Neuronal stem cell (in vitro differentiated cells): ENCODE results near the gene SNX5.

Experiments used
- DNase-seq: peaks from one replicate; pipeline ENCODE4 v3.0.0-alpha.2; 2013; ENCODE audit warnings: low spot score
- H2AFZ ChIP-seq: one replicate; pipeline ENCODE4 v1.6.1; 2013; ENCODE audit warnings: mild to moderate bottlenecking, low read length, inconsistent platforms
- H2AK5ac ChIP-seq: 2 replicates; pipeline ENCODE4 v1.6.1; 2013; ENCODE audit warnings: low read depth, mild to moderate bottlenecking, inconsistent platforms, low read length, moderate library complexity, mixed read lengths
- H2BK120ac ChIP-seq: 2 replicates; pipeline ENCODE4 v1.6.1; 2013; ENCODE audit warnings: low read depth, mild to moderate bottlenecking, inconsistent platforms, low read length, moderate library complexity, mixed read lengths
- H2BK12ac ChIP-seq: one replicate; pipeline ENCODE4 v1.6.1; 2013; ENCODE audit warnings: low read length, inconsistent platforms
- H2BK15ac ChIP-seq: 2 replicates; pipeline ENCODE4 v1.6.1; 2013; ENCODE audit warnings: mild to moderate bottlenecking, low read length, inconsistent platforms, mixed read lengths
- H2BK5ac ChIP-seq: one replicate; pipeline ENCODE4 v1.6.1; 2013; ENCODE audit warnings: inconsistent platforms, mild to moderate bottlenecking, low read length, moderate library complexity
- H3K14ac ChIP-seq: one replicate; pipeline ENCODE4 v1.6.1; 2013; ENCODE audit warnings: low read length, inconsistent platforms
- H3K18ac ChIP-seq: 2 replicates; pipeline ENCODE4 v1.6.1; 2013; ENCODE audit warnings: low read length, inconsistent platforms
- H3K23ac ChIP-seq: 2 replicates; pipeline ENCODE4 v1.6.1; 2013; ENCODE audit warnings: low read depth, mild to moderate bottlenecking, mixed read lengths, low read length, inconsistent platforms; ENCODE audit not compliant: poor library complexity
- H3K27ac ChIP-seq: replicated peaks from 3 replicates; pipeline ENCODE4 v1.5.1; 2013; ENCODE audit warnings: low read length, inconsistent platforms
- H3K27me3 ChIP-seq, 3 experiments: 2 replicates each; pipeline ENCODE4 v1.6.1; 2013; ENCODE audit warnings: low read length in 3 of 3, mild to moderate bottlenecking in 2 of 3, inconsistent platforms in 1 of 3, low read depth in 1 of 3, mixed read lengths in 1 of 3, moderate library complexity in 1 of 3; ENCODE audit not compliant: control insufficient read depth in 3 of 3, insufficient read depth in 3 of 3
- H3K36me3 ChIP-seq, 2 donors: replicated peaks in 1 of 2; 2 replicates each; pipeline ENCODE4 v1.6.1; 2013; ENCODE audit warnings: low read length in 2 of 2; ENCODE audit not compliant: control insufficient read depth in 2 of 2, insufficient read depth in 2 of 2
- H3K4ac ChIP-seq: 2 replicates; pipeline ENCODE4 v1.6.1; 2013; ENCODE audit warnings: inconsistent platforms, mild to moderate bottlenecking, low read length, moderate library complexity
- H3K4me1 ChIP-seq, 2 donors: 1 replicate in 1 of 2; 2 replicates in 1 of 2; pipeline ENCODE4 v1.6.1; 2013; ENCODE audit warnings: low read length in 2 of 2, low read depth in 1 of 2; ENCODE audit not compliant: control insufficient read depth in 2 of 2, insufficient read depth in 1 of 2
- H3K4me2 ChIP-seq: one replicate; pipeline ENCODE4 v1.6.1; 2013; ENCODE audit warnings: mild to moderate bottlenecking, low read length, inconsistent platforms; ENCODE audit not compliant: insufficient read depth, poor library complexity, severe bottlenecking
- H3K4me3 ChIP-seq, 2 donors: 2 replicates each; pipeline ENCODE4 v1.5.1; 2013; ENCODE audit warnings: low read length in 2 of 2, mild to moderate bottlenecking in 2 of 2, inconsistent platforms in 1 of 2, moderate library complexity in 1 of 2
- H3K79me1 ChIP-seq: one replicate; pipeline ENCODE4 v1.6.1; 2013; ENCODE audit warnings: low read depth, mild to moderate bottlenecking, inconsistent platforms, low read length, moderate library complexity
- H3K9ac ChIP-seq: one replicate; pipeline ENCODE4 v1.6.1; 2013; ENCODE audit warnings: mild to moderate bottlenecking, low read depth, low read length, inconsistent platforms; ENCODE audit not compliant: poor library complexity
- H3K9me3 ChIP-seq, 2 donors: replicated peaks in 1 of 2; 2 replicates each; pipeline versions ENCODE3 to v1.6.1; 2013; ENCODE audit warnings: low read length in 2 of 2, mild to moderate bottlenecking in 2 of 2, inconsistent platforms in 1 of 2, low read depth in 1 of 2, mixed read lengths in 1 of 2, moderate library complexity in 1 of 2; ENCODE audit not compliant: control insufficient read depth in 2 of 2, insufficient read depth in 1 of 2
- H4K8ac ChIP-seq: one replicate; pipeline ENCODE4 v1.6.1; 2013; ENCODE audit warnings: low read depth, mild to moderate bottlenecking, inconsistent platforms, low read length, moderate library complexity
- H4K91ac ChIP-seq: one replicate; pipeline ENCODE4 v1.6.1; 2013; ENCODE audit warnings: low read length, low read depth, mild to moderate bottlenecking, inconsistent platforms; ENCODE audit not compliant: poor library complexity
- WGBS, 2 donors: extraction: QIAGEN DNeasy Blood & Tissue Kit; methylation state at CpG; one replicate each; pipeline ENCODE4 v1.1.7; 2013; ENCODE audit warnings: missing lambda C conversion rate in 2 of 2, mixed read lengths in 1 of 2; ENCODE audit not compliant: insufficient read length in 2 of 2, insufficient replicate concordance in 1 of 2; ENCODE audit errors: extremely low coverage in 2 of 2; 5-methylcytosine and 5-hydroxymethylcytosine counted together

The SNX5 gene

DNA sequence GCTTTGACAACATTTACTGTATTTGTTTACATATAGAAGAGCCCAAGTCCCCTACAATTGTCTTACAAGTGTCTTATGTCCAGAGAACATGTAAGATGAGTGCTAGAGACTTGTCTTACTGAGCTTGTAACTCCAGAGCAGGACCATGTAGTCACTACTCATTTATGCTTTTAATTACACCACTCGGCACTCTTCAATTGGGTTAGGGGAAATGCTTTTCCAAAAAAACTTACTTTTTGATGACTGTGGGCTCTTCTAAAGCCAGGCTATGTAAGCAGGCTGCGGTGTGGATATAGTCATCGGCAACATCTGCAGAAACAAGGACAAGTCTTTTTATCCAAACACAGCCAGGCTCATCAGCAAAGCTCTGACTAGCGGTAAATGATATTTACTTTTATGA is 18.7 kb downstream of the SNX5 start:
- H2BK5ac ChIP-seq: no peak overlapping the region
- H3K18ac ChIP-seq: no peak overlapping the region
- no peak overlapping the region for H3K23ac ChIP-seq
- H3K9ac ChIP-seq: no peak overlapping the region
- no peak overlapping the region for H4K8ac ChIP-seq
- H4K91ac ChIP-seq: no peak overlapping the region
- no peak overlapping the region for H2AFZ ChIP-seq
- H3K9me3 ChIP-seq: peaks cover 0 to 2% of the 10 kb centered on the region in 2 donors
- H3K36me3 ChIP-seq: peaks cover 56 to 99% of the 10 kb centered on the region in 2 donors
- no peaks in the 10 kb centered on the region for H3K27me3 ChIP-seq
- no peak overlapping the region for H2BK12ac ChIP-seq
- no peak overlapping the region for H3K4me2 ChIP-seq
- no peak overlapping the region for H3K14ac ChIP-seq
- H3K4me1 ChIP-seq: no peaks in the 10 kb centered on the region
- no CpG with 5 or more reads among the region's 4 CpGs for WGBS, 2 donors
- no peak overlapping the region for H2BK120ac ChIP-seq
- H3K27ac ChIP-seq: no peak overlapping the region
- H3K79me1 ChIP-seq: peaks cover 2% of the 10 kb centered on the region
- DNase-seq: no peak
- no peak overlapping the region for H3K4ac ChIP-seq
- H2AK5ac ChIP-seq: no peak overlapping the region
- H3K4me3 ChIP-seq: no peak overlapping the region
- no peak overlapping the region for H2BK15ac ChIP-seq

DNA sequence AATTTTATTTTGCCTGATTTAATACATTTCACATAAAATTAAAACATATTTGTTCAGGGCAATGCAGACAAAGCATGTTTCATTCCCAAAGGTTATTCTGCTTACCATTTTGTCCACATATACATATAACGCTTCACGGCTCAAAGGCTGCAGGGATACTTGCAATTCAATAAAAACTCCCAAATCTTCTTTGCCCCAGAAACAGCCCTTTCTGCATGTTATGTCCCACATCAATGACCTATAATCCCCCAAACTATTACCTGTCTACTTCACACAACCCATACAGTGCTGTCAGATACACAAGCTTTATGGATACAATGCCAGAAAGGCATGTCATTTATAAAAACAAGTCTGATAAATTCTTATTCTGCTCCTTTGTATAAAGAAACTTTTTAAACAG is 20.2 kb downstream of the SNX5 start:
- Histone ChIP-seq H3K23ac (no peak overlapping the region), H2AK5ac (no peak overlapping the region), H4K91ac (no peak overlapping the region), H3K27ac (no peak overlapping the region), H3K4me3 (no peak overlapping the region), H3K18ac (no peak overlapping the region), H3K27me3 (no peaks in the 10 kb centered on the region), H3K9me3 (peaks cover 0 to 2% of the 10 kb centered on the region in 2 donors), H2BK15ac (no peak overlapping the region), H3K4ac (no peak overlapping the region), H3K4me2 (no peak overlapping the region), H3K9ac (no peak overlapping the region), H4K8ac (no peak overlapping the region), H2BK12ac (no peak overlapping the region), H3K36me3 (peaks cover 52 to 97% of the 10 kb centered on the region in 2 donors), H3K4me1 (no peaks in the 10 kb centered on the region), H3K14ac (no peak overlapping the region), H2BK5ac (no peak overlapping the region), H2AFZ (no peak overlapping the region), H2BK120ac (no peak overlapping the region), H3K79me1 (peaks cover 2% of the 10 kb centered on the region)
- no peak for DNase-seq
- WGBS, 2 donors: no CpG with 5 or more reads among the region's 2 CpGs

DNA sequence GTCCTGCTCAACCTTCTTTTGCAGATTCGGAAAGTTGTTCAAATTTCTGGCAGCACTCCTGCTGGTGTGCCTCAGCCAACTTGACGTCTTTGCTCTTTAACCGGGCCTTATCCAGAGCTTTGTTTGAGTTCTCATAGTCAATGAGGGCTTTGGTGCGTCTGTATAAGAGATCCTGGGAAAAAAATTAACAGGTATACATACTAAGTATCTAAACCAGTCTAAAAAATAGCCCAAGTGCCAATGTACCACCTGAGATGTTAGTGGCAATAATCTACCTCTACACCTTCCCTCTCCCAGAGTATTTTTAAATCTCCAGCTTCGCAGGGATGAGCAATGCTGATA is 21.1 kb downstream of the SNX5 start:
- H3K4me3 ChIP-seq: no peak overlapping the region
- no peak overlapping the region for H3K27ac ChIP-seq
- H2AK5ac ChIP-seq: no peak overlapping the region
- no peak overlapping the region for H4K8ac ChIP-seq
- no peak overlapping the region for H2BK120ac ChIP-seq
- H4K91ac ChIP-seq: no peak overlapping the region
- no peaks in the 10 kb centered on the region for H3K27me3 ChIP-seq
- H3K9me3 ChIP-seq: peaks cover 0 to 2% of the 10 kb centered on the region in 2 donors
- DNase-seq: no peak
- no peak overlapping the region for H2BK12ac ChIP-seq
- H3K9ac ChIP-seq: no peak overlapping the region
- no CpG with 5 or more reads among the region's 5 CpGs for WGBS, 2 donors
- peaks cover 2% of the 10 kb centered on the region for H3K79me1 ChIP-seq
- no peak overlapping the region for H2BK5ac ChIP-seq
- no peak overlapping the region for H3K23ac ChIP-seq
- H3K36me3 ChIP-seq: peaks cover 49 to 97% of the 10 kb centered on the region in 2 donors
- no peaks in the 10 kb centered on the region for H3K4me1 ChIP-seq
- H3K4ac ChIP-seq: no peak overlapping the region
- H2BK15ac ChIP-seq: no peak overlapping the region
- H3K4me2 ChIP-seq: no peak overlapping the region
- H2AFZ ChIP-seq: no peak overlapping the region
- H3K14ac ChIP-seq: no peak overlapping the region
- H3K18ac ChIP-seq: no peak overlapping the region

DNA sequence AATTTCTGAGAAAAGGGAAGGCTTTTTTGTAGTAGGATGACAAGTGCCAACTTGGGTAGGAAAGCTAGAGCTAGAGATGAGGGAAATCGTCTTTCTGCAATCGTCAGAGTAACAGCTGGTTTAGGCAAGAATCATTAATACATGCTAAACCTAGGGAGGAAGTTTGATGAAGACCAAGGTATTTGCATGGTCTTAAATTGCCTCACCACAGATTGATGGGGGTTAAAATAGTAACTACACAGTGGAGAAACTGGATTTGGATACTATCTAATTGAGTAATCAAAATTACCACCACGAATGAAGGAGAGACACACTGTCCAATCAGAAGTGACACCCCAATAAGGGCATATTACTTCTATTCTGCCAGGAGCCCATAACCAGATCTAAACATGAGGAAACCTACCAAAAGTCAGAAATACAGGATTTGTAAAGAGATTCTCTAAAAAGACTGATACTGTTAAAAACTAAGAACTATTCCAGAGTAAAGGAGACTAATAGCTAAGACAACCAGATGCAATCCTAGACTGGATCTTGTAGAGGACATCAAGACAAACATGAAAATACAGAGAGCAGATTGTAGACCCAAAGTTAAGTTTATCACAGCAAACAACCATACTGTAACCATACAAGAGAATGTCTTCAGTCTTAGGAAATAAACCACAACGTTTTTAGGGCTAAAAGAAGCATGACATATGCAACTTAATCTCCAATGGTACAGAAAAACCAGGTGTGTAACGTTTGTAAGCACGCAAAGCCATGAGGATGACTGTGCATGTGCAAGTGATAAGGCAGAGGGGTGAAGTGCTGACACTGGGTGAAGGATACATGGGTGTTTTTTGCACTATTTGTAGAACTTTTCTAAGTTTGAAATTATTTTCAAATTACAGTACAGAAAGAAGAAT is 21.8 kb downstream of the SNX5 start:
- Histone ChIP-seq H3K79me1 (peaks cover 2% of the 10 kb centered on the region), H2BK120ac (no peak overlapping the region), H3K9ac (no peak overlapping the region), H3K4me3 (no peak overlapping the region), H3K9me3 (peaks cover 0 to 2% of the 10 kb centered on the region in 2 donors), H4K8ac (no peak overlapping the region), H3K27ac (no peak overlapping the region), H3K4me1 (no peaks in the 10 kb centered on the region), H3K27me3 (no peaks in the 10 kb centered on the region), H2BK5ac (no peak overlapping the region), H2BK15ac (no peak overlapping the region), H3K23ac (no peak overlapping the region), H4K91ac (no peak overlapping the region), H2AFZ (no peak overlapping the region), H3K4me2 (no peak overlapping the region), H3K18ac (no peak overlapping the region), H3K14ac (no peak overlapping the region), H3K36me3 (peaks cover 53 to 99% of the 10 kb centered on the region in 2 donors), H2AK5ac (no peak overlapping the region), H2BK12ac (no peak overlapping the region), H3K4ac (no peak overlapping the region)
- DNase-seq: no peak
- no CpG with 5 or more reads among the region's 6 CpGs for WGBS, 2 donors
